ELR (cell line): ENCODE data around the gene IQGAP1.
A peak's percentile ranks its signal among the peaks of the same experiment; 100 is the strongest.

ENCODE experiments used
- DNase-seq: peaks from one replicate; pipeline ENCODE4 v3.0.0-alpha.2; 2015; ENCODE audit warnings: low read depth

The IQGAP1 gene

GRCh38 chr15:90442423-90442822 lies 54.4 kb downstream of the IQGAP1 start:
- DNase-seq, result no peak

- DNase-seq, result peak; percentile 65
Observed at GRCh38 chr15:90449206-90449735, 61.2 kb downstream of the IQGAP1 start.

GRCh38 chr15:90451053-90451850 lies 63.2 kb downstream of the IQGAP1 start:
- DNase-seq, result peak; percentile 68

GRCh38 chr15:90456236-90456635 lies 68.2 kb downstream of the IQGAP1 start:
- DNase-seq, result no peak

- DNase-seq, result no peak
Observed at GRCh38 chr15:90458061-90458460, 70.0 kb downstream of the IQGAP1 start.

GRCh38 chr15:90459368-90459767 lies 71.3 kb downstream of the IQGAP1 start:
- DNase-seq, result no peak

GRCh38 chr15:90460142-90460824 lies 72.2 kb downstream of the IQGAP1 start:
- no peak for DNase-seq

GRCh38 chr15:90463381-90463780 lies 75.3 kb downstream of the IQGAP1 start:
- DNase-seq, result peak; percentile 64

GRCh38 chr15:90465140-90465929 lies 77.3 kb downstream of the IQGAP1 start:
- DNase-seq, result peak; percentile 33

GRCh38 chr15:90465930-90466567 lies 78.0 kb downstream of the IQGAP1 start:
- DNase-seq, result peak; percentile 8

- no peak for DNase-seq
Observed at GRCh38 chr15:90469723-90470122, 81.7 kb downstream of the IQGAP1 start.

GRCh38 chr15:90470453-90470852 lies 82.4 kb downstream of the IQGAP1 start:
- no peak for DNase-seq

GRCh38 chr15:90471126-90471525 lies 83.1 kb downstream of the IQGAP1 start:
- no peak for DNase-seq

GRCh38 chr15:90471769-90472168 lies 83.7 kb downstream of the IQGAP1 start:
- no peak for DNase-seq

GRCh38 chr15:90478846-90479481 lies 90.9 kb downstream of the IQGAP1 start:
- peak; percentile 40 for DNase-seq

GRCh38 chr15:90479656-90480055 lies 91.6 kb downstream of the IQGAP1 start:
- DNase-seq, result peak; percentile 62

- no peak for DNase-seq
Observed at GRCh38 chr15:90481023-90481422, 93.0 kb downstream of the IQGAP1 start.

- DNase-seq, result peak; percentile 68
Observed at GRCh38 chr15:90482124-90483011, 94.3 kb downstream of the IQGAP1 start.

- no peak for DNase-seq
Observed at GRCh38 chr15:90483012-90483307, 94.9 kb downstream of the IQGAP1 start.

GRCh38 chr15:90483637-90484036 lies 95.6 kb downstream of the IQGAP1 start:
- DNase-seq, result no peak

- no peak for DNase-seq
Observed at GRCh38 chr15:90487186-90487585, 99.1 kb downstream of the IQGAP1 start.
